Rectal smooth muscle tissue (tissue), 1 donor: ENCODE data around the gene GJC2.
A peak's percentile ranks its signal among the peaks of the same experiment; 100 is the strongest.
"Not testable (repeated sequence)": the region's sequence is repeated elsewhere in the genome, so short reads cannot be mapped to it uniquely, and the experiment has no call there.

Experiments used
- H3K27ac ChIP-seq: one replicate; pipeline ENCODE4 v1.7.0; 2013; ENCODE audit warnings: low read depth, low read length, inconsistent platforms
- H3K27me3 ChIP-seq: one replicate; pipeline ENCODE4 v1.7.0; 2013; ENCODE audit warnings: low read length; ENCODE audit not compliant: control insufficient read depth, insufficient read depth
- H3K36me3 ChIP-seq: one replicate; pipeline ENCODE4 v1.7.0; 2013; ENCODE audit warnings: low read length; ENCODE audit not compliant: control insufficient read depth, insufficient read depth
- H3K4me1 ChIP-seq: one replicate; pipeline ENCODE4 v1.7.0; 2013; ENCODE audit warnings: low read length; ENCODE audit not compliant: control insufficient read depth, insufficient read depth
- H3K4me3 ChIP-seq: one replicate; pipeline ENCODE4 v1.7.0; 2013; ENCODE audit warnings: low read length
- H3K9ac ChIP-seq: one replicate; pipeline ENCODE4 v1.7.0; 2013; ENCODE audit warnings: low read length

GJC2 gene

GRCh38 chr1:228165372-228166169 is 15.8 kb downstream of the GJC2 start, which contains the start of gene IBA57:
Gene IBA57, plus strand, starts transcription at chr1:228165804. Its CDS starts 13 bp downstream, at chr1:228165817.
- no peaks in the 10 kb centered on the region for H3K36me3 ChIP-seq
- peak within 1 kb of the TSS; percentile 99 for H3K27ac ChIP-seq
- peaks cover 12% of the 10 kb centered on the region for H3K4me1 ChIP-seq
- peak within 1 kb of the TSS; percentile 73 for H3K9ac ChIP-seq
- peak within 1 kb of the TSS; percentile 87 for H3K4me3 ChIP-seq
- peaks cover 5% of the 10 kb centered on the region for H3K27me3 ChIP-seq

- peak overlapping the region; percentile 73 for H3K9ac ChIP-seq
- no peaks in the 10 kb centered on the region for H3K36me3 ChIP-seq
- peaks cover 12% of the 10 kb centered on the region for H3K4me1 ChIP-seq
Observed at GRCh38 chr1:228166170-228166936, 16.6 kb downstream of the GJC2 start.

GRCh38 chr1:228168563-228169270 is 19.0 kb downstream of the GJC2 start:
- no peak overlapping the region for H3K27ac ChIP-seq
- H3K4me1 ChIP-seq: peaks cover 6% of the 10 kb centered on the region
- H3K36me3 ChIP-seq: no peaks in the 10 kb centered on the region
- no peak overlapping the region for H3K4me3 ChIP-seq
- H3K9ac ChIP-seq: no peak overlapping the region
- H3K27me3 ChIP-seq: no peaks in the 10 kb centered on the region

More at GRCh38 chr1:228166170-228166936, 16.6 kb downstream of the GJC2 start:
- Histone ChIP-seq H3K27ac (peak overlapping the region; percentile 99), H3K27me3 (peaks cover 5% of the 10 kb centered on the region), H3K4me3 (peak overlapping the region; percentile 73)

- Histone ChIP-seq H3K4me3 (no peak overlapping the region), H3K36me3 (no peaks in the 10 kb centered on the region), H3K9ac (no peak overlapping the region), H3K27me3 (no peaks in the 10 kb centered on the region), H3K27ac (no peak overlapping the region), H3K4me1 (peaks cover 6% of the 10 kb centered on the region)
Observed at GRCh38 chr1:228169345-228169744, 19.6 kb downstream of the GJC2 start.

- H3K27me3 ChIP-seq: no peaks in the 10 kb centered on the region
- peaks cover 5% of the 10 kb centered on the region for H3K4me1 ChIP-seq
- no peak overlapping the region for H3K4me3 ChIP-seq
- H3K36me3 ChIP-seq: peaks cover 2% of the 10 kb centered on the region
- no peak overlapping the region for H3K9ac ChIP-seq
- H3K27ac ChIP-seq: no peak overlapping the region
Observed at GRCh38 chr1:228170666-228171065, 20.9 kb downstream of the GJC2 start.

GRCh38 chr1:228171221-228171891 is 21.6 kb downstream of the GJC2 start:
- Histone ChIP-seq H3K36me3 (peaks cover 2% of the 10 kb centered on the region), H3K4me3 (no peak overlapping the region), H3K9ac (no peak overlapping the region), H3K27ac (no peak overlapping the region), H3K27me3 (no peaks in the 10 kb centered on the region), H3K4me1 (peaks cover 3% of the 10 kb centered on the region)

- H3K9ac ChIP-seq: no peak overlapping the region
- peaks cover 2% of the 10 kb centered on the region for H3K36me3 ChIP-seq
- H3K4me3 ChIP-seq: no peak overlapping the region
- H3K4me1 ChIP-seq: peaks cover 2% of the 10 kb centered on the region
- no peak overlapping the region for H3K27ac ChIP-seq
- H3K27me3 ChIP-seq: no peaks in the 10 kb centered on the region
Observed at GRCh38 chr1:228172591-228173527, 23.1 kb downstream of the GJC2 start.

GRCh38 chr1:228173528-228174481 is 24.1 kb downstream of the GJC2 start:
- not testable (repeated sequence) for H3K36me3 ChIP-seq, H3K9ac ChIP-seq, H3K27ac ChIP-seq, H3K4me1 ChIP-seq, H3K27me3 ChIP-seq
- peak overlapping the region; percentile 22 for H3K4me3 ChIP-seq

GRCh38 chr1:228174482-228175315 is 25.0 kb downstream of the GJC2 start:
- H3K9ac ChIP-seq: no peak overlapping the region
- H3K27me3 ChIP-seq: no peaks in the 10 kb centered on the region
- peak overlapping the region; percentile 40 for H3K4me3 ChIP-seq
- H3K27ac ChIP-seq: peak overlapping the region; percentile 6
- peaks cover 5% of the 10 kb centered on the region for H3K4me1 ChIP-seq
- H3K36me3 ChIP-seq: peaks cover 2% of the 10 kb centered on the region
